ENCODE measurements around the gene KRTAP6-1.

KRTAP6-1 gene

DNA sequence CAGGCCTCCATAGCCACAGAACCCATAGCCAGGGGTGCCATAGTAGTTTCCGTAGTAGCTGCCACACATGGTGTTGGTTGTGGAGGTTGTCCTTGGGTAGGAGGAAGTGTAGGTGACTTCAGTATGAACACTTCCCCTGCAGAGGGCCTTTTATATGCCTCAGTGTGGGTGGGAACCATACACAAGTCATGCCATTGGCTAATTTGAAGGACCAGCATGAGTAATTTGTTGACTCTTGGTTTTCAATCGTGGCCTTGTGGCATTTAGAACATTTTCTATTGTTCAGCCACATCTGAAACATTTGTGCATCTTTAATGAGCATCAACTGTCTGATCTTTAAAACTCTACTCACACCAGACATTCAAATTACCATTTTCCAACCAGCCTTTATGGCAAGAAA is at the start of gene KRTAP6-1:
KRTAP6-1 (minus strand) TSS at position 95 of the 400 bp plus-strand sequence; CDS start at position 69, 26 bp downstream.
- no peak for DNase-seq

DNA sequence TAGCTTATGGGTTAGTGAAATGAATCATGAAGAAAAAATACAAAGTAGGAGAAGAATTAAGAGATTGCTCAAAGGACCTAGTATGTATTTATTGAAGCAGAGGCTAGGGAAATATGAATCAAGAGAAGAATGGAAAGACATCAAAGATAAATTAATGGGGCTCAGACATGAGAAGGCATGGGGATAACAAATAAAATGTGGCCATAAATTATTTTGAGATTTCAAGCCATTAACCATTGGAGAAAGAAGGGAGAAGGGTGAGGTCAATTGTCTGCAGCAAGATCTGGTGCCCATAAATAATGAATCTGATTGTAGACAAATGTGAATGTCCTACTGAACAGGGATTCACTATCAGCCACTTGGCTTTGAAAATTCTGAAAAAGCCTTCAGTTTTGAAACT is 39.2 kb upstream of the KRTAP6-1 start:
- no peak for DNase-seq

DNA sequence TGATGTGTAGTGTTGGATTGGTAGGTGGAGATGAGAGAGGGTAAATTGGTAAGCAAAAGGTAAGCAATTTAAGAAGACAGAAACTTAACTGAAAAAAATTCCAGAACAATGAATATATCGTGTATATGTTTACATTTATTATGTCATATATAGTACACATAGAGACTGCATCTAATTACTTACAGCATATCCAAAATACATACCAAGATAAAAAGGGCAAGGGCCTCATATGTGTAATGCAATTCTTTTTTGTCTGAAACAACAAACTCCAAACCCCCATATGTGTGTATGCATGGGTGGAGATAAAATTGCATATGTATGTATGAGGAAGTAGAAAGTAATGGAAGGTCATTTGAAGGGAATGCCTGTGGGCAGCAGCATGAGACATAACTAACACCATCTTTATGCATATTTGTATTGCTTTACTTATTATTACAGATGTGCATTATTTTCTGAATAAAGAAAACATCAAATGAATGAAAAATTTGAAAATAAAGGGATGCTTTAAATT is 33.2 kb upstream of the KRTAP6-1 start:
- no peak for DNase-seq

GRCh38 chr21:30642564-30642963 is 28.8 kb upstream of the KRTAP6-1 start, which contains the start of gene KRTAP20-3:
Gene KRTAP20-3, plus strand, starts transcription at chr21:30642864.
- no peak for DNase-seq

DNA sequence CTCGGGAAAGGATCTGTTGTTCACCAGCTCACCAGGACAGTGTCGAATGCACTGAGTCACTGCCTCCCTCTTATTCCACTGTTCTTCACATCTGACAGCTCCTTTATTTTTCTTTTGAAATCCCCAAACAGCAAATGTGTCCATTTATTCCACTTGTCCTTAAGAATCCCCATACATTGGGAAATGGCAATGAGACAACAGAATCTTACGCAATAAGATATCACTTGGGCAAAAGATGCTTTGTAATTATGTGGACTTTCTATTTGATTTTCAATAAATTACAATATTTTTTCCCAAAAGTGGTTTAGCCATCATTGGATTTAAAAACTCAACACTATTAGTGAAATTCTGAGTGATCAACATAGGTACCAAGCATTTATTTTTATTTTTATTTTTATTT is 25.0 kb upstream of the KRTAP6-1 start:
- no peak for DNase-seq

GRCh38 chr21:30634906-30635305 is 21.2 kb upstream of the KRTAP6-1 start, which contains the start of gene KRTAP20-2:
Gene KRTAP20-2, plus strand, starts transcription at chr21:30635206. Its CDS starts 58 bp downstream, at chr21:30635264.
- DNase-seq, result no peak

GRCh38 chr21:30629200-30629599 is 15.5 kb upstream of the KRTAP6-1 start:
- no peak for DNase-seq

- DNase-seq, result no peak
Measured at GRCh38 chr21:30628109-30628508, 14.4 kb upstream of the KRTAP6-1 start.

DNA sequence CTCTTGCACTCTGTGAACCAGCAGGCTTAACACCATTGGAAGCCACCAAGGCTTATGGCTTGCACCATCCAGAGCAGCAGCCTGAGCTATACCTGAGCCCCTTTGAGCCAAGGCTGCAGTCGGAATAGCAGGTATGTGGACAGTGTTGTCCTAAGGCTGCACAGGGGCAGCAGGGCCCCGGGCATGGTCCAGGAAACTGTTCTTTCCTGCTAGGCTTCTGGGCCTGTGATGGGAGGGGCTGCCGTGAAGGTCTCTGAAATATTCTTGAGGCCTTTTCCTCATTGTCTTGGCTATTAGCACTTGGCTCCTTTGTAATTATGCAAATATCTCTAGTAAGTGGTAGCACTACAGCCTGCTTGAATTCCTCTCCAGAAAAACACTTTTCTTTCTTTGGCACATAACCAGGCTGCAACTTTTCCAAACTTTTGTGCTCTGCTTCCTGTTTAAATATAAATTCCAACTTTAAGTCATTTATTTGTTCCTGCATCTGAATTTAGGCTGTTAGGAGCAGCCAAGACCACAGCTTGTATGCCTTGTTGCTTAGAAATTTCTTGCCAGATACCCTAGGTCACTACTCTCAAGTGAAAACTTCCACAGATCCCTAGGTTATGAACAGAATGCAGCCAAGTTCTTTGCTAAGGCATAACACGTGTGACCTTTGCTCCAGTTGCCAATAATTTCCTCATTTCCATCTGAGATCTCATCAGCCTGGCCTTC is 11.9 kb upstream of the KRTAP6-1 start:
- DNase-seq, result no peak

- DNase-seq, result no peak
Measured at GRCh38 chr21:30623362-30623761, 9.6 kb upstream of the KRTAP6-1 start.

DNA sequence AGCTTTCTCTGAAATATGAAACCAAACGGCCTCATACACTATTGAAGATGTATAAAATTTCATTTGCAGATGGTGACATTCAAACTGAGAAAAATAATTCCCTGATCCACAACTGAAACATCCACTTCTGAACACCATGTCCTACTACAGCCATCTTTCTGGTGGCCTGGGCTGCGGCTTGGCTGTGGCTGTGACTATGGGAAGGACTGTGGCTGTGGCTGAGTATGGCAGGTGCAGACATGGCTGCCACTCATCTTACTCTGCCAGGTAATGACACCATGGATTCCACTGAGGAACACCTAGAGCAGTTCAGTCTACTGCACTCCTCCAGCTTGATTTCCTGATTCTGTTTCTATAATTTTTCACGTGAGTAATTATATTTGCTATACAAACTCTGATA is 6.8 kb upstream of the KRTAP6-1 start, which contains the start of gene KRTAP20-4:
KRTAP20-4 (plus strand) TSS at position 106 of the 400 bp plus-strand sequence.
- no peak for DNase-seq

GRCh38 chr21:30620080-30620479 is 6.3 kb upstream of the KRTAP6-1 start:
- DNase-seq, result no peak

GRCh38 chr21:30616125-30616524 is 2.4 kb upstream of the KRTAP6-1 start, which contains the start of gene KRTAP20-1:
Gene KRTAP20-1, plus strand, starts transcription at chr21:30616425. Its CDS starts 30 bp downstream, at chr21:30616455.
- no peak for DNase-seq

- DNase-seq, result no peak
Measured at GRCh38 chr21:30615199-30615598, 1.5 kb upstream of the KRTAP6-1 start.

DNA sequence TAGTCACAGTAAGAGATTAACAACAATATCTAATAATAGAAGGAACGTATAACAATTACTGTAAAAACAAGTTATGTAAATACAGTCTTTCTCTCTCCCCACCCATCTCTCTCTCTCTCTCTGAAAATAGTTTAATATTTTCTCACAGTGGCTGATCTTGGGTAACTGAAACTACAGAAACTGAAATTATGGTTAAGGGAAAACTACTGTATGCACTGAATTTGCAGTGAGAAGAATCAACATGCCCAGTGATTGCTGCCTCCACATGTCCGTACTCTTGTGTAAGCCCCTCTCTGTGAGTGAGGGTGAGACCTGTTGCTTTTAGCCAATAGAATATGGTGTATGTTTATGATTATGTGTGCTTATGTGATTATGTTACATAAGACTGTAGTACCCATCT is 1.6 kb downstream of the KRTAP6-1 start:
- DNase-seq, result no peak

GRCh38 chr21:30605968-30606367 is 7.8 kb downstream of the KRTAP6-1 start:
- no peak for DNase-seq

DNA sequence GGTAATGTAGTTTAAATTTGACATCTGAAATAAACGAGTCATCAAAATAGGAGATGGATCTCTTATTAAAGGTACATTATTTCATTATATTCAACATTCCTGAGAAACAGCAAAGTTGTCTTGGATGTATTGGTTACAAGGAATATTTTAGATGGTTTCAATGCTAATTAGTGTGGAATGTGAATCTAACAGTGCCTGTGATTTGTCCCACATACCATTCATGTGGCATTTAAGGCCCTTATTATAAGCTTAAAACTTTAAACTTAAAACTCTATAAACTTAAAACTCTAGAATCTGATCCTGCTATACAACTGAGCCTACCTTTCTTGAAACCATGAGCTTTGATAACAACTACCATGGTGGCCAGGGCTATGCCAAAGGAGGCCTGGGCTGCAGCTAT is 12.9 kb downstream of the KRTAP6-1 start, which contains the start of gene KRTAP22-1:
KRTAP22-1 (plus strand) TSS at position 301 of the 400 bp plus-strand sequence.
- no peak for DNase-seq

- DNase-seq, result no peak
Measured at GRCh38 chr21:30598802-30599201, 14.9 kb downstream of the KRTAP6-1 start, which contains the start of gene KRTAP6-2. Gene KRTAP6-2, minus strand, starts transcription at chr21:30598902. Its CDS starts 28 bp downstream, at chr21:30598874.

GRCh38 chr21:30592140-30592539 is 21.6 kb downstream of the KRTAP6-1 start, which contains the start of gene KRTAP6-3:
Gene KRTAP6-3, plus strand, starts transcription at chr21:30592440. Its CDS starts 6 bp downstream, at chr21:30592446.
- DNase-seq, result no peak

- no peak for DNase-seq
Measured at GRCh38 chr21:30590297-30590696, 23.4 kb downstream of the KRTAP6-1 start, which contains the start of gene KRTAP22-2. Gene KRTAP22-2, minus strand, starts transcription at chr21:30590397.

- no peak for DNase-seq
Measured at GRCh38 chr21:30582870-30583269, 30.9 kb downstream of the KRTAP6-1 start.

DNA sequence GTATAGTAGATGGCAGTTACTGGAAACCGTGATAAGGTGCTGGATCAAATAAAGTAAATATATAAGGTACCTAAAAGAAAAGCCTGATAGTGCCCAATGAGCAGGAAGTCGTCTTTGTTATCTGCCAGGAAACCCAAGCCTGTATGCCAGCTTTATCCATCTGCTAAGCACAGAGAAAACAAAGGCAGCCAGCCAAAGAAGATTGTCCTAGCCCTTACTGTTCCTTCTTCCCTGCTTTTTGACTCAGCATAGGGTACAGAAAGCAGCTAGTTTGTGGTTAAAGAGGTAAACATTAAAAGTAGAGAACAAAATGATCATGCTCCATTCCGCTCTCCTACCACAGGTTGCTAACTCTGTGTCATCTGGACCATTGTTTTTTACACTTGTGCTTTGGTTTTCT is 33.6 kb downstream of the KRTAP6-1 start:
- DNase-seq, result no peak

DNA sequence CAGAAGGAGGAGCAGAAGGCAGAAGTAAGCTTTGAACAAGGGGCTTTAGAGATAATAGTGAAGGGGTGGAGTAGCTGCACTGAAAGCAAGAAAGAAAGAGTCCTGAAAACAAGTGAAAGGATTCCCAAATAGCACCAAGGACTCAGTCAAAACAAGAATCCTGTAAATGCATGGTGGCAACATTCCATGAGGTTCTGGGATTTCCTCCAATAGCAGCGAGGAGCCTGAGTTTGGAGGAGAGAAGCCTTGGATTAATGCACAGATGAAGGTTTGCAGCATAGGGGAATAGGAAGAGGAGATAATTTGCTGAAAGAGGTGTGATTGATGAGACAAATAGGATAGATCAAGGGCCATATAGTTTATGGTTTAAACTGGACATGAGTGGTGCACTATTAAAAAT is 34.4 kb downstream of the KRTAP6-1 start:
- DNase-seq, result no peak

GRCh38 chr21:30577766-30578165 is 36.0 kb downstream of the KRTAP6-1 start:
- no peak for DNase-seq
